AG04450 (cell line): Measurements from ENCODE around the gene SLC25A43. TPM values are rescaled to one million over a fixed set of nuclear protein-coding genes. Genes with fewer than 3 reads are reported as not detected.
"Not testable (repeated sequence)": the region's sequence is repeated elsewhere in the genome, so short reads cannot be mapped to it uniquely, and the experiment has no call there.

Source experiments
- CTCF ChIA-PET: fragments of 300-600, 350-600 bp; formaldehyde crosslinking; extraction: SDS; loops from one replicate; lab custom pipeline; 2022; ENCODE audit warnings: antibody characterized with exemption, inconsistent platforms; lab: Charles Lee
- POLR2A ChIA-PET: fragments of 350-600 bp; formaldehyde crosslinking; extraction: SDS; loops from one replicate; lab custom pipeline; 2021; ENCODE audit warnings: antibody characterized with exemption, inconsistent platforms; lab: Yijun Ruan, JAX
- DNase-seq: peaks from one replicate; pipeline ENCODE4 v3.0.0-alpha.2; 2011; ENCODE audit warnings: low read depth, low spot score
- H3K27ac ChIP-seq: one replicate; pipeline ENCODE4 v1.5.1; 2012; ENCODE audit warnings: low read depth, low read length, control low read depth
- H3K27me3 ChIP-seq: one replicate; pipeline ENCODE4 v1.6.0; 2012; ENCODE audit warnings: low read length; ENCODE audit not compliant: control insufficient read depth, insufficient read depth
- H3K4me3 ChIP-seq: 2 replicates; pipeline ENCODE4 v1.5.1; 2011; ENCODE audit warnings: mild to moderate bottlenecking, low read depth, low read length, control low read depth
- H3K9me3 ChIP-seq: 2 replicates; pipeline ENCODE4 v1.5.1; 2012; ENCODE audit warnings: low read length; ENCODE audit not compliant: control insufficient read depth, insufficient read depth
- CTCF ChIP-seq: IDR thresholded peaks from 2 replicates; pipeline ENCODE4 v1.5.1; 2011; ENCODE audit warnings: low read depth, low read length, control low read depth, inconsistent platforms
- polyA minus RNA-seq: library from RNA; depleted of rRNA, polyadenylated mRNA; stranded (reverse); fragments of >200 nt; gene quantifications from 2 replicates; pipeline ENCODE4 v1.2.3, GENCODE V29; 2011; rRNA and poly(A)+ RNA removed
- polyA plus RNA-seq: library from polyadenylated mRNA; depleted of rRNA; stranded (reverse); fragments of >200 nt; gene quantifications from 2 replicates; pipeline ENCODE4 v1.2.3, GENCODE V29; 2011; rRNA removed

Gene SLC25A43
- polyA plus RNA-seq (8.5 and 8.6 TPM in 2 replicates), polyA minus RNA-seq (3.8 and 4.5 TPM in 2 replicates)

- ChIA-PET POLR2A (no interaction called here), CTCF (no interaction called here)
- H3K9me3 ChIP-seq, result no peaks in the 10 kb centered on the region
- no peaks in the 10 kb centered on the region for H3K27me3 ChIP-seq
- TF ChIP-seq CTCF, result no peak
- DNase-seq, result no peak
- peak within 1 kb of the TSS; percentile 31 for H3K27ac ChIP-seq
- peak within 1 kb of the TSS; percentile 64 for H3K4me3 ChIP-seq
Measured at GRCh38 chrX:119398974-119399771, at the start of gene SLC25A43. Gene SLC25A43, plus strand, starts transcription at chrX:119399336. Its CDS starts 68 bp downstream, at chrX:119399404.

GRCh38 chrX:119359618-119360382 lies 39.3 kb upstream of the SLC25A43 start:
- ChIA-PET POLR2A (no interaction called here), CTCF (no interaction called here)
- Histone ChIP-seq H3K27me3 (no peaks in the 10 kb centered on the region), H3K27ac (no peak overlapping the region), H3K4me3 (no peak overlapping the region), H3K9me3 (no peaks in the 10 kb centered on the region)
- no peak for DNase-seq
- no peak for TF ChIP-seq CTCF

- H3K27me3 ChIP-seq, CTCF ChIA-PET, H3K27ac ChIP-seq, POLR2A ChIA-PET, H3K4me3 ChIP-seq, DNase-seq, H3K9me3 ChIP-seq: not testable (repeated sequence)
Measured at GRCh38 chrX:119361451-119361850, 37.7 kb upstream of the SLC25A43 start.

- H3K9me3 ChIP-seq, H3K4me3 ChIP-seq, DNase-seq, CTCF ChIA-PET, H3K27ac ChIP-seq, POLR2A ChIA-PET, H3K27me3 ChIP-seq: not testable (repeated sequence)
Measured at GRCh38 chrX:119362074-119362473, 37.1 kb upstream of the SLC25A43 start.

GRCh38 chrX:119363391-119363790 lies 35.7 kb upstream of the SLC25A43 start:
- DNase-seq, result no peak
- Histone ChIP-seq H3K27me3 (no peaks in the 10 kb centered on the region), H3K9me3 (no peaks in the 10 kb centered on the region), H3K27ac (no peak overlapping the region), H3K4me3 (no peak overlapping the region)
- CTCF ChIA-PET, result no interaction called here
- TF ChIP-seq CTCF, result no peak
- POLR2A ChIA-PET, result no interaction called here

- CTCF ChIA-PET, DNase-seq, H3K4me3 ChIP-seq, H3K27ac ChIP-seq, H3K27me3 ChIP-seq, POLR2A ChIA-PET, H3K9me3 ChIP-seq: not testable (repeated sequence)
Measured at GRCh38 chrX:119371861-119372260, 27.3 kb upstream of the SLC25A43 start.
